Measurements from ENCODE around the gene CADM2. TPM values are rescaled to one million over a fixed set of nuclear protein-coding genes. Genes with fewer than 3 reads are reported as not detected.

Gene CADM2
- total and polyA plus RNA-seq, 3 donors from 2014 or later, result 1.3 to 4.0 (median 2.7) TPM

DNA sequence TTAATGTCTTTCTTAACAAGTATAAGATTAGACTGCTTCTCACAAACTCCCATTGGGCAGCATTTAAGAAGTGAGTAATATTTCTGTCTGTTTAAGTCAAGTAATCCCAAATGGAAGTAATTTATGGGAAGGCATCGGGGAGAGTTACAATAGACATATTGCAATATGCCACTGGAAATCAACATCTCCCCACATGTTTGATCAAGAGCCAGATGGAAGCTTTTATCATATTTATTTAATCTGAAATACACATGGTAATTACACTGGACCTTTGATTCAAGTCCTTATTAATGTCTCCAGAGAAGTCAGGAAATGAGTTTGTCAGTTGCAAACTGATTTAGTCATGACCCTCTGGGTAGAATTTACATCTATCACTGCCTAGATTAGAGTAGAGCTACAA is 1088.4 kb downstream of the CADM2 start:
- intact Hi-C loops (cut with DNase I; ENCODE audit: low total_unique reads), result no loop called here
- TF ChIP-seq CTCF (IDR thresholded peaks at IDR 0.05), result no peak
- no peak for TF ChIP-seq POLR2A (IDR thresholded peaks at IDR 0.05)
- Histone ChIP-seq H3K9me3 (no peaks in the 10 kb centered on the region), H3K27me3 (no peaks in the 10 kb centered on the region), H3K27ac (no peak overlapping the region), H3K36me3 (ENCODE audit: low read depth, missing control alignments) (no peaks in the 10 kb centered on the region), H3K4me1 (no peaks in the 10 kb centered on the region), H3K4me3 (no peak overlapping the region)
- WGBS, 2 donors, result 54 to 59% methylated on average over 1 of the region's 1 CpG
- no peak for DNase-seq

GRCh38 chr3:86051058-86051457 is 1092.3 kb downstream of the CADM2 start:
- no peaks in the 10 kb centered on the region for H3K4me1 ChIP-seq
- DNase-seq, result no peak
- no peak for TF ChIP-seq CTCF (IDR thresholded peaks at IDR 0.05)
- no peak for TF ChIP-seq POLR2A (IDR thresholded peaks at IDR 0.05)
- H3K9me3 ChIP-seq, result no peaks in the 10 kb centered on the region
- H3K36me3 ChIP-seq (ENCODE audit: low read depth, missing control alignments), result no peaks in the 10 kb centered on the region
- WGBS, 2 donors, result 78 to 94% methylated on average over 1 of the region's 1 CpG
- intact Hi-C loops (cut with DNase I; ENCODE audit: low total_unique reads), result no loop called here
- no peaks in the 10 kb centered on the region for H3K27me3 ChIP-seq
- no peak overlapping the region for H3K4me3 ChIP-seq
- no peak overlapping the region for H3K27ac ChIP-seq

GRCh38 chr3:86056032-86056431 is 1097.2 kb downstream of the CADM2 start:
- WGBS, 2 donors, result 42 to 60% methylated on average over 4 of the region's 4 CpGs
- Histone ChIP-seq H3K27me3 (no peaks in the 10 kb centered on the region), H3K27ac (no peak overlapping the region), H3K9me3 (no peaks in the 10 kb centered on the region), H3K4me1 (no peaks in the 10 kb centered on the region), H3K36me3 (ENCODE audit: low read depth, missing control alignments) (no peaks in the 10 kb centered on the region), H3K4me3 (no peak overlapping the region)
- intact Hi-C loops (cut with DNase I; ENCODE audit: low total_unique reads), result no loop called here
- TF ChIP-seq CTCF (IDR thresholded peaks at IDR 0.05) (no peak), POLR2A (IDR thresholded peaks at IDR 0.05) (no peak)
- no peak for DNase-seq

- no peak overlapping the region for H3K4me3 ChIP-seq
- no peaks in the 10 kb centered on the region for H3K27me3 ChIP-seq
- no peaks in the 10 kb centered on the region for H3K4me1 ChIP-seq
- no peaks in the 10 kb centered on the region for H3K36me3 ChIP-seq (ENCODE audit: low read depth, missing control alignments)
- H3K9me3 ChIP-seq, result no peaks in the 10 kb centered on the region
- H3K27ac ChIP-seq, result no peak overlapping the region
- DNase-seq, result no peak
- 63 to 74% methylated on average over 5 of the region's 5 CpGs for WGBS, 2 donors
- intact Hi-C loops (cut with DNase I; ENCODE audit: low total_unique reads), result no loop called here
- TF ChIP-seq POLR2A (IDR thresholded peaks at IDR 0.05) (no peak), CTCF (IDR thresholded peaks at IDR 0.05) (no peak)
These were observed 1098.2 kb downstream of the CADM2 start for GRCh38 chr3:86056962-86057361.

DNA sequence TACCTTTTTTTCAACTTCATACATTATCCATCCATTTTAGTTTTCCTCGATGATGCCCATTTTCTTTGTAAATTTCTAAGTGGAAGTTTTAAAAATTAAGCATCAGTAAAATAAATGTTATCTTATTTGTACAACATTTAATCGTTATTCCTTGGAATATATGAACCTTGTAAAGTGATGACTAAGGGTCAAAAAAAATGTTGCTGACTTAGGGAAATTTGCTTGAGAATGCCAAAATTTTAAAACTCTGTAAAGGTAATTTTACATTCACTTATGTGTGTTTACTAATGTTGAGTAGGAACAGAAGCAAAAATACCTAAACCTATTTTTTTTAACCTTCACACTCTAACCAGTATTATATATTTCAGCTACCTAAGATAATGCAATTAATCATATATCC is 1115.0 kb downstream of the CADM2 start:
- DNase-seq, result no peak
- no peaks in the 10 kb centered on the region for H3K9me3 ChIP-seq
- H3K4me3 ChIP-seq, result no peak overlapping the region
- no peaks in the 10 kb centered on the region for H3K4me1 ChIP-seq
- WGBS, 2 donors, result 62 to 73% methylated on average over 2 of the region's 2 CpGs
- H3K27ac ChIP-seq, result no peak overlapping the region
- no peaks in the 10 kb centered on the region for H3K36me3 ChIP-seq (ENCODE audit: low read depth, missing control alignments)
- intact Hi-C loops (cut with DNase I; ENCODE audit: low total_unique reads), result no loop called here
- H3K27me3 ChIP-seq, result no peaks in the 10 kb centered on the region
- no peak for TF ChIP-seq POLR2A (IDR thresholded peaks at IDR 0.05)
- no peak for TF ChIP-seq CTCF (IDR thresholded peaks at IDR 0.05)
